GM21515 (cell line): ENCODE results near the gene PROSER1.
"Not testable (repeated sequence)": the region's sequence is repeated elsewhere in the genome, so short reads cannot be mapped to it uniquely, and the experiment has no call there.

ENCODE experiments used
- ATAC-seq: cut with Tn5 transposase; IDR thresholded peaks from one replicate; pipeline ENCODE4 v1.9.1; 2021; ENCODE audit not compliant: unreplicated experiment

Gene PROSER1

GRCh38 chr13:39037880-39038568, at the start of gene PROSER1, which contains the start of gene NHLRC3:
Gene PROSER1, minus strand, starts transcription at chr13:39038089. Its CDS starts 847 bp downstream, at chr13:39037242.
Gene NHLRC3, plus strand, starts transcription at chr13:39038456. Its CDS starts 184 bp downstream, at chr13:39038640.
- ATAC-seq = peak; percentile 70

GRCh38 chr13:39086251-39086945, 48.5 kb upstream of the PROSER1 start:
- ATAC-seq = not testable (repeated sequence)

GRCh38 chr13:39073983-39074382, 36.1 kb upstream of the PROSER1 start:
- ATAC-seq = no peak

- no peak for ATAC-seq
Observed at GRCh38 chr13:39072842-39073241, 35.0 kb upstream of the PROSER1 start.

GRCh38 chr13:39062004-39062403, 24.1 kb upstream of the PROSER1 start:
- no peak for ATAC-seq

GRCh38 chr13:39058040-39058439, 20.2 kb upstream of the PROSER1 start:
- no peak for ATAC-seq

- ATAC-seq = no peak
Observed at GRCh38 chr13:39056018-39056417, 18.1 kb upstream of the PROSER1 start.

GRCh38 chr13:39054112-39054511, 16.2 kb upstream of the PROSER1 start:
- no peak for ATAC-seq

- no peak for ATAC-seq
Observed at GRCh38 chr13:39052944-39053343, 15.1 kb upstream of the PROSER1 start.

- no peak for ATAC-seq
Observed at GRCh38 chr13:39051157-39051556, 13.3 kb upstream of the PROSER1 start.

GRCh38 chr13:39049274-39049673, 11.4 kb upstream of the PROSER1 start:
- no peak for ATAC-seq

- no peak for ATAC-seq
Observed at GRCh38 chr13:39048806-39049205, 10.9 kb upstream of the PROSER1 start.

- no peak for ATAC-seq
Observed at GRCh38 chr13:39047560-39047959, 9.7 kb upstream of the PROSER1 start.

GRCh38 chr13:39044536-39044935, 6.6 kb upstream of the PROSER1 start:
- ATAC-seq = peak; percentile 76

GRCh38 chr13:39040206-39040605, 2.3 kb upstream of the PROSER1 start:
- ATAC-seq = no peak

- no peak for ATAC-seq
Observed at GRCh38 chr13:39039041-39039440, 1.2 kb upstream of the PROSER1 start.

GRCh38 chr13:39038569-39039030, 711 bp upstream of the PROSER1 start:
- peak; percentile 25 for ATAC-seq

GRCh38 chr13:39037410-39037879, 444 bp downstream of the PROSER1 start:
- ATAC-seq = peak; percentile 33

GRCh38 chr13:39036212-39036611, 1.7 kb downstream of the PROSER1 start:
- no peak for ATAC-seq

- no peak for ATAC-seq
Observed at GRCh38 chr13:39035799-39036198, 2.1 kb downstream of the PROSER1 start.

- no peak for ATAC-seq
Observed at GRCh38 chr13:39035204-39035603, 2.7 kb downstream of the PROSER1 start.

- ATAC-seq = no peak
Observed at GRCh38 chr13:39034085-39034484, 3.8 kb downstream of the PROSER1 start.
